GM21526 (cell line): Measurements from ENCODE around the gene MYOC.
"Not testable (repeated sequence)": the region's sequence is repeated elsewhere in the genome, so short reads cannot be mapped to it uniquely, and the experiment has no call there.

ENCODE experiments used
- ATAC-seq: cut with Tn5 transposase; IDR thresholded peaks from one replicate; pipeline ENCODE4 v1.9.1; 2021; ENCODE audit warnings: moderate library complexity; ENCODE audit not compliant: unreplicated experiment, low FRiP score

Gene MYOC

GRCh38 chr1:171654201-171654941 lies 1.9 kb upstream of the MYOC start:
- ATAC-seq, result no peak

- ATAC-seq, result no peak
Observed at GRCh38 chr1:171653796-171654195, 1.3 kb upstream of the MYOC start.

- ATAC-seq, result no peak
Observed at GRCh38 chr1:171646249-171646560, 6.3 kb downstream of the MYOC start.

- no peak for ATAC-seq
Observed at GRCh38 chr1:171645553-171646248, 6.8 kb downstream of the MYOC start.

- ATAC-seq, result no peak
Observed at GRCh38 chr1:171644805-171645483, 7.5 kb downstream of the MYOC start.

DNA sequence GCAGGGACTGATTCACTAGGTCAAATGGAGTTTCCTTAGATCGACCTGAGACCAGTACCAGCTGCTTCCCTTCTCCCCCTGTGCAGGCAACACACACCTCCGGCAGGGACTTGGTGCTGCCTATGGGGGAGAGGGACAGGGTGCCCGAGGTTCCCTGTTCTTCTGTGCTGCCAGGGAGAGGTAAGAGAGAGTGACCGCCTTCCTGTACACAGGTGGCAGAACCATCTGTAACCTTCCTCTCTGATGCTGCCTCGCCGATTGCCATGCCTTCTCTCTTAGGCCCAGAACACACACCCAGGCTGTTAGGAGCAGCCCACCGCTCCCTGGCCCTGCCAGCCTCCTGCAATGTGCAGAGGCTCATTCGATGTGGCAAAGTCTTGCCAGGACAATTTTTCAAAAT lies 9.3 kb downstream of the MYOC start:
- no peak for ATAC-seq

- no peak for ATAC-seq
Observed at GRCh38 chr1:171642197-171642596, 10.3 kb downstream of the MYOC start.

DNA sequence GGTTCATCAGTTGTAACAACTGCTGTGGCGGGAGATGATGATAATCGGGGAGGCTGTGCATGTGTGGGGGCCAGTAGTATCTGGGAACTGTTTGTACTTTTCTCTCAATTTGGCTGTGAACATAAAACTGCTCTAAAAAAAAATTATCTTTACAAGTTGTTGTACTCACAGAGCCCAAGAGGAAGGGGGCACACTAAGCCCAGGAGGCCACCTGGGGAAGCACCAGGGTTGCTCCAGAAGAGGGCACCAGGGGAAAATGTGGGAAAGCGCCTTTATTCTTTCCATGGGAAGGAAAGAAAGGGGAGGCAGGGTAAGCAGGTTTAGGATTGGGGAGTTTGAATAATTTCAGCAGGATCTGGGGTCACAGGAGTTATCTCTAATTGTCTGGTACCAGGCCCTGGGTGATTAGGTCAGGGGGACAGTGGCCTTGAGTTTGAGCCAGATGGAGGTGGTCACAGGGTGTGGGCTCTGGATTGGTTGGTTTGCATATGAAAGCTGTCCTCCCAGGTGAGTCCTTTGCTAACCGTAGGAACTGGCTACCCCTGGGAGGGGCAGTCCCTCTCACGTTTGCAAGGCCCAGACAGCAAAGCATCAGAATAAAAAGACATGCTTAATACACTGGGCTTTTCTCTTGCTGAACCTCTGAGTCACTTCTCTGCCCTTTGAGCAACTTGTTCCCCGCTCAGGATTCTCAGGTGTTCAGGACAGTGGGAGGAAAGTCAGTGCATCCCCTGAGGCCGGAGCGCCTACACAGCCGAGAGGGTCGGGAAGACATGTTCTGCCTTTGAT lies 11.2 kb downstream of the MYOC start:
- no peak for ATAC-seq

DNA sequence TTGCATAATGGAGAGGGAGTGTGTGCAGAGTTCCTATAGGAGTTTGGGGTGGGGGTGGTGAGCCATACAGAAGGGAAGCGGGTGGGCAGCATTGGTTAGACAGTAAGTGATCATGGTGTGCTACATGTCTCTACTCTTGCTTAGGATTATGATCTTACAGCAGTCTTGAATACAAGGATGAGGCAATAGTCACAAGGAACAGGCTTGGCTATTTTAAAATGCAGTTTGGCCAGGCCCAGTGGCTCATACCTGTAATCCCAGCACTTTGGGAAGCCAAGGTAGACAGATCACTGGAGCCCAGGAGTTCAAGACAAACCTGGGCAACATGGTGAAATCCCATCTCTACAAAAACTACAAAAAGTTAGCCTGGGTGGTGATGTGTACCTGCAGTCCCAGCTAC lies 12.3 kb downstream of the MYOC start:
- no peak for ATAC-seq

- no peak for ATAC-seq
Observed at GRCh38 chr1:171637928-171638576, 14.4 kb downstream of the MYOC start.

- ATAC-seq, result no peak
Observed at GRCh38 chr1:171636141-171636540, 16.3 kb downstream of the MYOC start.

DNA sequence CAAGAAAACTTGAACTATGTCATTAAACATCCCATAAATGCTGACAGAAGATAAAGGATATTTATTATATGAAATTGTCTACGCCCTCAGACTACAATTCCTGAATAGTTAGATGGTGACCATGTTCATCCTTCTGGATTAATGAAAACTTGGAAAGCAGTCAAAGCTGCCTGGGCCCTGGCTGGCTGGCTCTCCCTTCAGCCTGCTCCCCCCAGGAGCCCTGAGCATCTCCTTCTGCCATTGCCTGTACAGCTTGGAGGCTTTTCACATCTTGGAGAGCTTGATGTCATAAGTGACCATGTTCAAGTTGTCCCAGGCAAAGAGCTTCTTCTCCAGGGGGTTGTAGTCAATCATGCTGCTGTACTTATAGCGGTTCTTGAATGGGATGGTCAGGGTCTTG lies 16.8 kb downstream of the MYOC start:
- ATAC-seq, result no peak

DNA sequence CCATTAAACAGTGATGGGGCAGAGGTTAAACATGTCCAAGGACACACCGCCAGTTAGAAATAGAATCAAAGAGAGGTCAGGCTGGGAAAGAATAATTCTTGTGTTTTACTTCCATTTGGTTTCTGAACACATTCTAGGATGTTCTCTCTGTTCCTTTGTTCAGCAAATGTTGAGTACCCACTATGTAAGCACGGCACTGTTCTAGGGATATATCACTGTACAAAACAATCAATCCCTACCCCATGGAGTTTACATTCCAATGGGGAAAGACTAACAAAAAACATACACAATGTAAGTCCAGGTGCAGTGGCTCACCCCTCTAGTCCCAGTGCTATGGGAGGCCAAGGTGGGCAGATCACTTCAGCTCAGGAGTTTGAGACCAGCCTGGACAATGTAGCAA lies 24.3 kb downstream of the MYOC start:
- ATAC-seq, result no peak

GRCh38 chr1:171627020-171627419 lies 25.5 kb downstream of the MYOC start:
- no peak for ATAC-seq

GRCh38 chr1:171625225-171625624 lies 27.3 kb downstream of the MYOC start:
- ATAC-seq, result no peak

- no peak for ATAC-seq
Observed at GRCh38 chr1:171623651-171624331, 28.7 kb downstream of the MYOC start.

DNA sequence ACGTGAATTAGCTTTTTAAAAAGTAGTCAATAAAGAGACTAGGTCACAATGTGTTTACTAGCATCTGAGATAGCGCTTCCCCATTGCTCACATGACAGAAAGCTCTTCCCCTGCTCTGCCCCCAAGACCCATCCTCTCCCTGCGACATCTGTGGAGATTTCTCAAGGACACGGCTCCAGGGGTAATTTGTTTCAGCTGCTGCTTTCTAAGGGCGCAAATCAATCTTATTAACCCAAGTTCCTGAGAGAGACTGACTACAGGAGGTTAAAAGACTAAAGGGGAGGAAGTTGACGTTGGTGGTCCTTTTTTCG lies 30.4 kb downstream of the MYOC start, which contains the start of gene MYOCOS:
TSS of gene MYOCOS (plus strand) at position 92 of the 311 bp plus-strand sequence. CDS start 1,641 bp downstream, outside the sequence.
- no peak for ATAC-seq

GRCh38 chr1:171616586-171616985 lies 35.9 kb downstream of the MYOC start:
- ATAC-seq, result no peak

DNA sequence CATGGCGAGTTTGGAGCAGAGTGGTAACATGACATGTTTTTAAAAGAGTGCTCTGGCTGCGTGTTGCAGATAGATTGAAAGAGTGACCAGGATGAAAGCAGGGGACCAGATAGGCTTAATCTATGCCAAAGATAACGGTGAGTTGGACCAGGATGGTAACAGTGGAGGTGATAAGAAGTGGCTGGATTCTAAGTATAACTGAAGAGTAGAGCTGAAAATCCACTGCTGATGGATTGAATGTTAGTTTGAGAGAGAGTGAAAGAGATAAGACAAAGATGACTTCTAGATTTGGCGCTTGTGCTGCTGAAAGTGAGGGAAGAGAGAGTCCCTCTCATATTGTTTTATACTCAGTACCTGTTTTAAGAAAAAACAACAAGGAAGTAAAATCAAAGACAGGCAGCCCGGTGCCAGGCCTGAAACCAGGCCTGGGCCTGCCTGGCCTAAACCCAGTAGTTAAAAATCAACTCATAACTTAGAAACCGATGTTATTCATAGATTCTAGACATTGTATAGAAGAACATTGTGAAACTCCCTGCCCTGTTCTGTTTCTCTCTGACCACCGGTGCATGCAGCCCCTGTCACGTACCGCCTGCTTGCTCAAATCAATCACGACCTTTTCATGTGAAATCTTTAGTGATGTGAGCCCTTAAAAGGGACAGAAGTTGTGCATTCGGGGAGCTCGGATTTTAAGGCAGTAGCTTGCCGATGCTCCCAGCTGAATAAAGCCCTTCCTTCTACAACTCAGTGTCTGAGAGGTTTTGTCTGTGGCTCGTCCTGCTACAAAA lies 37.2 kb downstream of the MYOC start:
- ATAC-seq, result not testable (repeated sequence)
